Adipose tissue (tissue), 3 donors: ENCODE measurements around the gene PRTG. TPM values are rescaled to one million over a fixed set of nuclear protein-coding genes. Genes with fewer than 3 reads are reported as not detected.

Experiments used
- polyA plus RNA-seq, 3 donors: library from polyadenylated mRNA; stranded (reverse); fragments of 200-250 nt; gene quantifications; one replicate each; pipeline ENCODE4 v1.2.3, GENCODE V29; 2013
- donor health status: healthy with polysubstance abuse.
- donor health status: Bipolar disorder and iron deficiency.
- donor health status: healthy.

PRTG gene
- polyA plus RNA-seq, 3 donors: 0.13 to 0.52 (median 0.22) TPM

Other genes starting within 250 kb of the PRTG start
- gene DNAAF4, start 234.9 kb downstream of the PRTG start, polyA plus RNA-seq: 1 to 10 TPM; 1.2 to 3.7 (median 1.8) TPM
- gene PYGO1, start 154.8 kb downstream of the PRTG start, polyA plus RNA-seq: 1 to 10 TPM in 2 of 3 donors, under 1 TPM in 1; 0.38 to 1.5 (median 1.1) TPM